Posterior cingulate gyrus (tissue), 11 donors: ENCODE data around the gene GP9.

Source experiments
- DNase-seq, 10 donors: peaks; one replicate each; pipeline versions ENCODE4 v3.0.0 to v3.0.0-alpha.2; 2020 to 2021; ENCODE audit warnings: mixed read lengths in 3 of 10
- intact Hi-C: fragments of 100-400 bp; cut with DNase I; formaldehyde crosslinking; loops from one replicate; pipeline ENCODE4 v1.15.1; 2023

The GP9 gene

DNA sequence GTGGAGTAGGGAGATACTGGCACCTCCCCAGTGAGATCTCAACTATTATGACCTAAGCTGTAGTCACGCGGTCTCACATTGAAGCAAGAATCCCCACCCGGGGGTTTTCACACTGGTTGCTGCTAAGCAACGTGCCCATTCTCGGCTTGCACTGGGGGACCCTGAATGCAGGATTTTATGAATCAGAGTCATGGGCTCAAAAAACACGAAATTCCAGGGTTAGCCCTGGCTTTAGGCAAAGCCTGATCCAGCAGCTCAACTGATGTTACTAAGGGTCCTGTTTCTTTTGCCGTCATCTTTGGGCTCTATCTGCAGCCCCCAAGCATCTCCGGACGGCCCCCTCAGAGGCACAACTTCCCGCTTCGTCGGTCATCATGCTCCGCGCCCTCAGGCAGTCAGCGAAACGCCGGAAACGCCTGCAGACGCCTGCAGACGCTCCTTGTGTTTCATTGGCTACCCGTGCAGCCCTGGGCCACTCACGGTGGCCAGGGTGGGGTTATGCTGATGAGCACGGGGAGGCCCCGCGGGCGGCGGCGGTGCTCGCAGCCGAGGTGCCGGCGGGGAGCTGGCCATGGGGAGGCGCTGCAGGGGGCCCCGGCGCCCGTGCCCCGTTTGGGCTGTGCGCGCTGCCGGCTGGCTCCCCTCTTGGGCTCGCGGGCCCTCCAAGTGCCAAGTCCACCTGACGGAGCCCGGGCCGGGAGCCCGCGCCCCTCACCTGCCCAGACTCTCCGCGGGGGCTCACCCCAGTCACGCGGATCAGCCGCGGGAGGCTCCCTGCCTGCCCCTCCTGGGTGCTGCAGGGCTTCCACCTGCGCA, 33.6 kb upstream of the GP9 start:
- intact Hi-C loops = no loop called here

DNA sequence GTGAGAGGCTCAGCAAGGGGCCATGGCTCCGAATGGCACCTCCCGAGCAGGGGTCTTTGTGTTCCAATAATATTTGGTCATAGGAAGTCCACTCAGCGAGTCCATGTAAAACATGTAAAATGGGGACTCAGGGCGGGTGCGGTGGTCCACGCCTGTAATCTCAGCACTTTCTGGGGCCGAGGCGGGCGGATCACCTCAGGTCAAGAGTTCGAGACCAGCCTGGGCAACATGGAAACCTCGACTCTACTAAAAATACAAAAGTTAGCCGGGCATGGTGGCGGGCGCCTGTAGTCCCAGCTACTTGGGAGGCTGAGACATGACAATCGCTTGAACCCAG, 33.1 kb upstream of the GP9 start:
- intact Hi-C loops = no loop called here
- no peak for DNase-seq

More for the DNA sequence above, 33.6 kb upstream of the GP9 start:
- peak; percentile 64 to 98 (median 82) for DNase-seq

DNA sequence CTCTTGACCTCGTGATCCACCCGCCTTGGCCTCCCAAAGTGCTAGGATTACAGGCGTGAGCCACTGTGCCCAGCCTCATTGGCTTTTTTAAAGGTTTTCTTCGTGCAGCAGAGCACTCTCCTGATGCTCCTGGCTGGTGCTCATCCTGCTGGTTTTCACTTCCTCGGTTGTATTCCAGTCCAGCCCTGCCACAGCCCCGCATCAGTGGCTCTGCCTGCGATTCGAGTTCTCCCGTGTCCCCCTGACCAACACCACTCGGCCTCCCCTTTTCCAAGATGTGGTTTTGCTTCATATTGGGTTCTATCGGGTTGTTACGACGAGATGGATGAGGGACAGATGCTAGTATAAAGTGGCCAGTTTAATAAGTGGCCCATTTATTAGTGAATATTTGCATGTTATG, 31.7 kb upstream of the GP9 start:
- DNase-seq = peak in 1 of 10 donors; percentile 41
- intact Hi-C loops = no loop called here

DNA sequence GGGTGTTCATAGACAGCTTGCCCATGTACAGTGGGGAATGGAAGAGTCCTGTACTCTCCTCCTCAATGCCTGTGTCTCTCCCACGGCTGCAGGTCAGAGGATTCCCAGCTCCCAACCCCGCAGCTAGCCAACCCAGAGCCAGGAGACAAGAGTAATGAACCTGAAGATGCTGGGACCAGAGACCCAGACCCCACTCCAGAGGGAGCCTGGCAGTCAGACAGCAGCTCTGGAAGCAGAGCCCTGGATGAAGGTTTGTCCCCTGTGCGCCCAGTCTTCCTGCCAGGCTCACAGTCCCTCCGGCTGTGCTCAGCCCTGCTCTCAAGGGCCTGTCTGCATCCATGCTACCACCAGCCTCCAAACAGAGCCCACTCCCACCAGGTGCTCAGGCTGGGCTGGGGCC, 30.0 kb upstream of the GP9 start:
- intact Hi-C loops = no loop called here
- DNase-seq = peak in 1 of 10 donors; percentile 41

DNA sequence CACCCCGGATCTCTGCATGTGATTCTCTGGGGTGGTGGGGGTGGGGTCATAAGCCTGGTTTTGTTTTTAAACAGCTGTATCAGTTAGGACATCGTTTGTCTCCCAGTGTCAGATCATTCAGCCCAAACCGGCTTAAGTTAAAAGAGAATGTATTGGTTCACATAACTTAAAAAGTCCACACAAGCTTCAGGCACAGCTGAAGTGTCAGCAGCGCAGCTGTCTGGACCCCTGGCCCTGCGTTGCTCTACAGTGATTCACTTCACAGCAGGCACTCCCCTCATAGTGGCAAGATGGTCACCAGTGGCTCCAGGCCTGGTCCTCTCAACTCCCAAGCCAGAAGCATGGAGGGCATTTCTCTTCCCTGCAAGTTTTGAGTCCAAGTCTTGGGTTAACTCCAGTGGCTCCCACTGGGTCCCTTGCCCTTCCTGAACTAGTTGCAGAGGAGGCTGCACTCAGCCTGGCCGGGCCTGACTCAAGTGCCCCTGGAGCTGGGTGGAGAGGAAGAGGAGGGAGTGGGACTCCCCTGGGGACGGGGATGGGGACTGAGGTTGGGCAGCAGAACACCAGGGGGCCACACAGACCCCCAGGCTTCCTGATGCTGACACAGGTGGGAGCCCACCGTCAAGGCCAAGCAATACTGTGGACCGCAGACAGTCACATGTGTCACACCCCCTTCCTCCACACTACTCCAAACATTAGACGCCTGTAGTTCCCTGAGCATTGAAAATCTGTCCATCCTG, 28.9 kb upstream of the GP9 start:
- DNase-seq = peak in 1 of 10 donors; percentile 55

DNA sequence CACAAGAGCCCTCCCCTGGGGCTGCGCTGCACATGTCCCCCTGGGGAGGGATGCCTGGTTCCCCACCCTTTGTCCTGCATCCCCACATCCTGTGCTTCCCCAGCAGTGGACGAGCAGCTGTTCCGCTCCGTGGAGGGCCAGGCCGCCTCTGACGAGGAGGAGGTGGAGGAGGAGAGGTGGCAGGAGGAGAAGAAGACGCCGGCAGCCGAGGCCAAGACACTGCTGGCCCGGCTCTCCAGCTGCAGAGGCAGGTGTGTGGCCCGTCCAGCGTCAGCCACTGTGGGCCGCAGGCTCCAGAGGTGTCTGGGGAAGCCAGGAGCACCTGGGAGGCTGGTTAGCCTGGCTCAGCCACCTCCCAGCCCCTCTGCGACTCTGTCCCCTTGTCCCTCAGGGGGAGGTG, 27.9 kb upstream of the GP9 start:
- DNase-seq = peak in 1 of 10 donors; percentile 68
- intact Hi-C loops = no loop called here

More for the DNA sequence above, 28.9 kb upstream of the GP9 start:
- intact Hi-C loops = no loop called here

DNA sequence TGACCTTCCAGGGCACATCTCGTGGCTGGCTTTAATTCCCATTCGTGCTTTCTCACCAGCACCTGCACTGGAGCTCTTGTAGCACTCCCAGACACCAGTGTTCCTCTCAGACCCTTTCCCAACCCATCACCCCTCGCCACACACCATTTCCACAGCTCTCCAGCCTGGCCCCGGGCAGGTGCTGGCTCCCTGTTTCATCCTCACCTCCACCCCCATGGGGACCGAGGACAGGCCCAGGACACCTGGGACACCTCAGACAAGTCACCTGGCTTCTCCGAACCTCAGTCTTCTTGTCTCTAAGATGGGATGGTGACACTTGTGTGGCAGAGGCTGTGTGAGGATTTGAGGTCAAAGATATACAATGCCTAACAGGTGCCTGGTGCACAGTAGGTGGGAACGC, 27.4 kb upstream of the GP9 start:
- DNase-seq = peak in 1 of 10 donors; percentile 63
- intact Hi-C loops = no loop called here

DNA sequence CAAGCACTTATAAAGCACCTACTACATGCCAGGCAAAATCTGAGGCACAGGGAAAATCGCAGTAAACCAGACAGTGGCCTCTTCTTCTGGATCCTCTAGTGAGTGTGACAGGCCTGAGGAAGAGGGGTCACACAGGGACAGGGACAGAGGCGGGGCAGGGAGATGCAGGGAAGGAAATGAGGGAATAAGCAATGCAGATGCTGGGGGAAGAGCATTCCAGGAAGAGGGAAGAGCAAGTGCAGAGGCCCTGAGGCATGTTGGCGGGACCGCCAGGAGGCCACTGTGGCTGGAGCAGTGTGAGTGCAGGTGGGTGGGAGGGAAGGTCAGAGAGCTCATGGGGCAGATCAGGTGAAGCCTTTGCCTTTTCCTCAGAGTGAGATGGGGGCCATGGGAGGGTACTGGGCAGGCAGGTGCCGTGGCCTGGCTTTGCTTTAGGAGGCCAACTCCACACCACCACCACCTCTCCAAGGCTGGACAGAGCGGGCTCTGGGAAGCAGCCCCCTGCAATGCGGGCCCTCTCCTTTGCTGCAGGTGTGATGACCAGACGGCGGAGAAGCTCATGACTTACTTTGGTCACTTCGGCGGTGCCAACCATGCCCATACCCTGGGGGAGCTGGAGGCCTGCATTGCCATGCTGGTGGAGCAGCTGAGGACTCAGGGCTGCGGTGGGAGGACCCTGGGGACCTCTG, 26.8 kb upstream of the GP9 start:
- intact Hi-C loops = no loop called here
- DNase-seq = peak in 1 of 10 donors; percentile 78

DNA sequence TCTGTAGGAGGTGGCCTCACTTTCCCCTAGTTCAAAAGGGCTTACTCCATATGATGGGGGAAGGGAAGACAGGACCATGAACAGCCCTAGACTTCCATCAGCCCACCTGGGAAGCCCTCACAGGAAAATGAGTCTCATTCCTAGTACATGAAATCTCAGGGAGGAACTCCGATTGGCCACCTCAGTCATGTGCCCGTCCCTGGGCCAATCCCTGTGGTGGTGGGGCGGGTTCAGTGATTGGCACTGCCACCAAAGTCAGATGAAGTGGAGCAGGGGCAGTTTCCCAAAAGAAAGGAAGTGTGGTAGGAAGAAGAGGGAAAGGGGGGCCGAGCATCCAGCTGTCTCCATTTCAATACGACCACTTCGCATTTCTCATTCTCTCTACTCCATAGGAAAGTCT, 25.9 kb upstream of the GP9 start:
- intact Hi-C loops = no loop called here
- peak in 1 of 10 donors; percentile 73 for DNase-seq

DNA sequence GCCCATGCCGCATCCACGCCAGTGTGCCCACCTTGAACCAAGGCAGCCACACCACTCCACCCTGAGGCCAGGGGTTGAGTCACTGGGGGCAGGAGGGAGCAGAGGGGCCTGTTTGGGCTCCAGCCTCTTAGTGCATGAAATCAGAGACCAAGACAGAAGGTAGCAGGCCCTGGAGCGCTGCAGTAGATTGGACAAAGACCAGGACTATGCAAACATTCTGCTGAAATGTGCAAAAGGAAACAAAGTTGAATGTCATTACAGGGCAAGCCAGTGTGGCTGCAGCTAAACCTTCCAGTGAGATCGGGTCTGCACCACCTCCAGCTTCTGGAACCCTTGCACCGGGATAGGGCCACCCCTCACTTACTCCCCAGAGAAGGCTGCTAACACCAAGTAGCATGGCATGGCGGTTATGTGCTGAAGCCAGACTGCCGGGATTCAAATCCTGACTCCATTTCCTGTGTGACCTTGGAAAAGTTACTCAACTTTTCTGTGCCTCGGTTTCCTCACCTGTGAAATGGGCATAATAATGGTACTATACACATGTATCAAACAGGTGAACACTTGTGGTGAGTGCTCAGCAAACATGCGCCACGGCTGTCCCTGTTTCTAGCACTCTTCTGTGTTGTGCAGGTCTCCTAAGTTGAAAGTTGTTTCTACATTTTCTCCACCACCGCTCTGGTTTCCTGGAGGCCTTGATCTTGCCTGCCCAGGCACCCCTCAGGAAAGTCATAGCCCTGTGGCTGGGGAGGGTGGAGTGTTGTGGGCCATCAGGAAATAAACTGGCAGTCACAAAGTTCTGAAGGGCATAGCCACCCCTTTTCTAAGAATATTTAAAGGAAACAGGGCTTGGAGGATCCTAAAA, 25.0 kb upstream of the GP9 start:
- intact Hi-C loops = no loop called here
- DNase-seq = peak in 1 of 10 donors; percentile 50

DNA sequence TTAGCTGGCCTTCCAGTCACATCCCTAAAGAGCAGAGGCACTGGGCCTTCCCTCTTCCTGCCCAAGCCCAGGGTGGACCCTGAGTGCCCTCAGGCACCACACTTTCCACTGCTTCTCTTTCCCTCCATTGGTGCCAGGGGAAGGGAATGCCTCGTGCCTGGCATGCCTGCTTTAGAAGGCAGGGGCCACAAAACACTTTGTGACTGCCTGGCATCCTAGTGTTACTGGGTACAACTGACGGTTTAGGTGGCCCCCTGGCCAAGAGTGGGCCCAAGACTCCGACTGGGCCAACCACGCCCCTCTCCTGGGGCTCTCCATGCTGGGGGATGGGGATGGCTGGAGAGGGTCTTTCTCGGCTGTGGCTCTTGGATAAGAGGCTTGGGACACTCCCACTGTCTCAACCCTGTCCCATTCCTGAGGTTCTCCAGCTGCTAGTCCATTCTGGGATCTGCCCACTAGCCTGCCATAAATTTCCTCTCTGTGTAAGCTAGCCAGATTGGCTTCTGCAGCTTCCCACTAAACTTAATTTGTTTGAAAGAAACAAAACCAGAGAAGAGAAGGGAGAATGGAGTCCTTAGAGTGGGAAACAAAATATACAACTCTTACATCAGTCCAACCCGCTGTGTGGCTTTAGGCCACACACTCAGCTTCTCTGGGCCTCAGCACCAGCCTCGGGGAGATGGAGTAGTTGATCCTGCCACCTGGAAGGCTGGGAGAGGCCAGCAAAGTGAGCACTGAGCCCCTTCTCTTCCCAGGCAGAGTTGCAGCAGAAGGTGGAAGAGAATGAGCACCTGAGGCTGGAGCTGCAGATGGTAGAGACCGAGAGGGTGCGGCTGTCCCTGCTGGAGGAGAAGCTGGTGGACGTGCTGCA, 24.1 kb upstream of the GP9 start:
- peak in 1 of 10 donors; percentile 72 for DNase-seq
- intact Hi-C loops = no loop called here

DNA sequence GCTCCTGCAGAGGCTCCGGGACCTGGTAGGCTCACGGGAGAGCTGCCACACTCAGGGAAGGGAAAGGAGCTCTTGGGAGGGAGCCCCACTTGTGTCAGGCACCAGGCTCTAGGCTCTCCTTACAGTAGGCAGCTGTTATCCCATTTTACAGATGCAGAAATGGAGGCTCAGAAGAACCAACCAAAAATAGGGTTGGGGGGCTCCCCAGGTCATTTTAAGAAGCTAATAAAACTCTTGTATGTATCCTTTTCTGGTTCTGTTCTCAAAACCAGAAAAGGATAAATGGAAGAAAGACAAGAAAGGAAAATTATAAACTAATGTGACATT, 23.5 kb upstream of the GP9 start:
- intact Hi-C loops = no loop called here
- DNase-seq = no peak

DNA sequence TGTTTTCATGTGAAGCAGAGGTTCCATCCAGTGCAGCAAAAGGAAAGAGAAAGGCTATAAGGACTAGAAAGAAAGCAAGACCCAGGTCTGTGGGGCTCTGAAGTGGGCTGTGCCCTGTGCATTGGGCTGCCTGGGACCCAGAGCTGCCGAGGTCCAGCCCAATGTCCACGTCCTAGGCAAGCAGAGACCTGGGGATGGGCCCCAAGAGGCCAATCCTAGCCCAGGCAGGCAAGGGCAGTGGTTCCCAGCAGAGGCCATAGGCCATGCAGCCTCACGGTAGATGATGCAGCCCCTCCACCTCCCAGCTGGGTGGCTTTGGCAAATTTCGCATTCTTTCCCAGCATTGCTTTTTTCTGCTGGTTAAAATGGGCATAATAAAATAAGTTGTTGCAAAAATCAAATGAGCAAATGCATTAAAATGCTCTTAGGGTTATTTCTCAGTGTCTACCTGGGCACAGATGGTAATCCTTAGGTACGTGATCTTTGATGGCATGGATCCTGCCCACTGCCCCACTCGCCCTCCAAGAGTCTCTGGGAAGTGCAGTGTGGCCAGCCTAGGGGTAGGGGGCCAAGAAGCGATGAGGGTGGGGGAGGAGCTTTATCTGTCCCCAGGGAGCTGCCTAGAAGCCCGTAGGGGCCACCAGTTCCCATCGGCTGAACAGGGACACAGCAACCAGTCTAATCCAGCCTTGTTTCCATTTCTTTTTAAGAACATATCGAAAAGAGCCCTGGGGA, 22.3 kb upstream of the GP9 start:
- no peak for DNase-seq
- intact Hi-C loops = no loop called here

DNA sequence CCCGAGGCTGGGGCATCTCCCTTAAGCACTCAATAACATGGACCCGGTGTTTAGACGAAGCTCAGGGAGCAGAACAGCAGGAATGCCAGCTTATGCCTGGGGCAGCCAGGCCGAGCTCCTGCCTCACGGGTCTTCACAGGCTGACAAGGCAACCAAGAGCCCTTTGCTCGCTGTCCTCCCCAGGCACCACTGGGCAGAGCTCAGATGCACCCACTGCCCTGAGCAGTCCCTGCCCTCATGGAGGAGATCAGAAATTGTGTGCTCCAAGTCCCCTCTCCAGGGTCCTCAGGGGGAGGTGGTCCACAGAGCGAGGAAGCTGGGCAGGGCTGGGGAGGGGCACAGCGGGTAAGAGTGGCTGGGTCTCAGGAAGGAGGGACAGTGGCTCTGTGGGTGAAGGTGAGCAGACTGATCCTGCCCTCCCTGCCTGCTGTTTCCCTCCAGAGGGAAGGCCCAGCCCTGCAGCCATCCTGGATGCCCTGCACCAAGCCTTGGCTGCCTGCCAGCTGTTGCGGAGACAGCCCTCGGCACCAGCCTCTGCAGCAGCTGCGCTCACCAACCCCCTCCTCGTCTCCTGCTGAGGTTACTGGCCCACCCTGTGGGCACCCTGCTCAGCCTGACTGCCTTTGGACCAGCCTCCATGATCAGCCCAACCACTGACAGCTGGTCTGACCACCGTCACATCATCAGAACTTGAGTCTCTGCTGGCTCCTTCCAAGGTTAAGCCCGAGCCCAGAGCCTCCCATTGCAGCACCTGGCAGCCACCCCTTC, 21.1 kb upstream of the GP9 start:
- peak in 2 of 10 donors; percentile 32 to 53 for DNase-seq
- intact Hi-C loops = no loop called here

DNA sequence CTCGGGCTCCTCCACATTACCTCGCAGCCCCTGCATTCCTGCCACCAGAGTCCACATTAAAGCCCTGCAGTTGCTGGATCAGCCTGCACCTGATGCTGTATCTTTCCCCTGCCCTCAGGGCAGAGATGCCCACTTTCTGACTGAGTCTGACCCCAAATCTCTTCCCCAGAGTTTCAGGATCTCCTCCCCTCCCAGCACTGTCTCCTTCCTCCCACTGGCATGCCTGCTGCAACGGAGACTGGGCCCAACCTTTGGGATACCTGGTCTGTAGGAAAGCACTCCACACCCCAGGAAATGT, 20.6 kb upstream of the GP9 start:
- intact Hi-C loops = no loop called here
- DNase-seq = no peak

DNA sequence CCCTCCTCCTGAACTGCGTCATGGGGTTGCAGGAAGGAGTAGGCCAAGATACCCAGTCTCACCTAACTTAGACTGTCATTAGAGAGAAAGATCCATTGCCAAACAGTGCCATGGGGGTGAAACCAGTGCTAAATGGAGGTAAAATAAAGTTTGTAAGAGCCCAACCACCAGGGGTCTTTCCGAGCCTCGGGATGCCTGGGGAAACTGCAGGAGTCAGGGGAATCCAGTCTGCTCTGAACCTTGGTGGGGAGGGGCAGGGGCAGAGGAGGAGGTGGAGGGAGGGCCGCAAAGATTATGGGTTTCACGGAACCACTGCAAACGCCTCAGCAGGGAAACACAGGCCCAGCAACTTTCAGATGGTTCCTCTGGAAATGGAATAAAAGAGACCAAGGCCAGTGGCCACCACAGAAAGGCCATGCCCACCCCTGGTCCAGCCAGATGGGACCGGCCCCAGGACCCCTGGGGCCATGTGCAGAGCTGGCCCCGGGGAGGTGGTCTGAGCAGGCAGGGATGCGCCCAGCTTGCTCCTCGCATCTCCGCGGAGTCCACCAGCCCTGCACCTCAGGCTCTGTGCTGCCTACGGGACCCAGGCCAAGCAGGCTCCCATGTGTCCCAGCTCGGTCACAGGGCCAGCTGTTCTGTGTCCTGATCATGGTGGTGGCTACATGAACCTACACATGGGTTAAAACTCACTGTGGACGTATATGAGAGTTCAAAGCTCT, 19.8 kb upstream of the GP9 start:
- no peak for DNase-seq
- intact Hi-C loops = no loop called here

DNA sequence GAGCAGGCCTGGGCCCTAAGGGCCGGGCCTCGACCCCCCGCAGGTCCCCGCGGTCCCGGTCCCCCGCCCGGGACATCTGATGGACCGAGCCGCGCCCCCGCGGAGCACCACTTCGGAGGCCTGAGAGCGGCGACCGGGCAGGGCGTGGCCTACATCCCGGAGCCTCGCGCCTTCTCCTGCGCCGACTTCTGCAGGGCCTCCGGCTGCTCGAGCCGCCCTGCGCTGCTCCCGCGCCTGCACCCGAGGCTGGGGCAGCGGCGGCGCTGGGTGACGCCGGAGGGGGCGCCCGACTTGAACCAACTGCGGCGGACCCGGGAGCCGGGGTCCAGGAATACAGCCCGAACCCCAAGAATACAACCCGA, 14.9 kb upstream of the GP9 start:
- intact Hi-C loops = no loop called here
- peak in 1 of 10 donors; percentile 62 for DNase-seq
